GM20000 (cell line): ENCODE data around the gene PCNX3.

Experiments used
- DNase-seq: peaks from one replicate; pipeline ENCODE4 v3.0.0; 2012; ENCODE audit warnings: low spot score
- CTCF ChIP-seq: IDR thresholded peaks from 2 replicates; pipeline ENCODE4 v1.5.1; 2012; ENCODE audit warnings: mild to moderate bottlenecking, control low read depth; ENCODE audit errors: extremely low read depth, missing control alignments

Gene PCNX3

GRCh38 chr11:65577756-65578109 is 37.8 kb upstream of the PCNX3 start:
- TF ChIP-seq CTCF, result no peak
- DNase-seq, result no peak

- DNase-seq, result no peak
- TF ChIP-seq CTCF, result no peak
These were observed 37.4 kb upstream of the PCNX3 start for GRCh38 chr11:65578134-65578533.

- no peak for DNase-seq
- no peak for TF ChIP-seq CTCF
These were observed 36.9 kb upstream of the PCNX3 start for GRCh38 chr11:65578667-65579066.

GRCh38 chr11:65579291-65579690 is 36.3 kb upstream of the PCNX3 start:
- DNase-seq, result no peak
- no peak for TF ChIP-seq CTCF

GRCh38 chr11:65580031-65580692 is 35.4 kb upstream of the PCNX3 start:
- TF ChIP-seq CTCF, result no peak

GRCh38 chr11:65580756-65581155 is 34.8 kb upstream of the PCNX3 start:
- DNase-seq, result no peak
- TF ChIP-seq CTCF, result no peak

More at GRCh38 chr11:65580031-65580692, 35.4 kb upstream of the PCNX3 start:
- DNase-seq, result no peak

GRCh38 chr11:65581928-65582327 is 33.6 kb upstream of the PCNX3 start:
- TF ChIP-seq CTCF, result no peak
- DNase-seq, result no peak
